Activated CD4-positive, alpha-beta T cell treated with anti-CD3 and anti-CD28 coated beads for 48 hours (primary cell): ENCODE measurements around the gene DEGS2.
"Not testable (repeated sequence)": the region's sequence is repeated elsewhere in the genome, so short reads cannot be mapped to it uniquely, and the experiment has no call there.

ENCODE experiments used
- DNase-seq: peaks from one replicate; pipeline ENCODE4 v3.0.0-alpha.2; 2020

DEGS2 gene

GRCh38 chr14:100159094-100159864, at the start of gene DEGS2:
Gene DEGS2, minus strand, starts transcription at chr14:100159645. Its CDS starts 58 bp downstream, at chr14:100159587.
- DNase-seq: peak; percentile 71

- DNase-seq: not testable (repeated sequence)
These were observed 48.7 kb upstream of the DEGS2 start for GRCh38 chr14:100208136-100208535.

- DNase-seq: peak; percentile 29
These were observed 48.1 kb upstream of the DEGS2 start for GRCh38 chr14:100207588-100207987.

GRCh38 chr14:100204835-100205167, 45.4 kb upstream of the DEGS2 start:
- not testable (repeated sequence) for DNase-seq

- DNase-seq: no peak
These were observed 44.8 kb upstream of the DEGS2 start for GRCh38 chr14:100203962-100204834.

GRCh38 chr14:100203146-100203545, 43.7 kb upstream of the DEGS2 start:
- DNase-seq: no peak

- no peak for DNase-seq
These were observed 43.3 kb upstream of the DEGS2 start for GRCh38 chr14:100202712-100203111.

GRCh38 chr14:100201701-100202100, 42.3 kb upstream of the DEGS2 start:
- DNase-seq: no peak

- no peak for DNase-seq
These were observed 40.9 kb upstream of the DEGS2 start for GRCh38 chr14:100200311-100200710.

- DNase-seq: no peak
These were observed 39.9 kb upstream of the DEGS2 start for GRCh38 chr14:100199240-100199860.

GRCh38 chr14:100193417-100194357, 34.2 kb upstream of the DEGS2 start:
- peak; percentile 34 for DNase-seq

- DNase-seq: peak; percentile 100
These were observed 33.4 kb upstream of the DEGS2 start for GRCh38 chr14:100192672-100193416.

GRCh38 chr14:100192250-100192671, 32.8 kb upstream of the DEGS2 start:
- DNase-seq: peak; percentile 21

GRCh38 chr14:100191584-100192249, 32.3 kb upstream of the DEGS2 start:
- no peak for DNase-seq

GRCh38 chr14:100190126-100190525, 30.7 kb upstream of the DEGS2 start:
- DNase-seq: no peak

GRCh38 chr14:100188392-100189030, 29.1 kb upstream of the DEGS2 start:
- no peak for DNase-seq

GRCh38 chr14:100187247-100187833, 27.9 kb upstream of the DEGS2 start:
- no peak for DNase-seq

- not testable (repeated sequence) for DNase-seq
These were observed 22.6 kb upstream of the DEGS2 start for GRCh38 chr14:100181876-100182551.

GRCh38 chr14:100180671-100181070, 21.2 kb upstream of the DEGS2 start:
- DNase-seq: not testable (repeated sequence)
